22Rv1 (cell line): Measurements from ENCODE around the gene CCDC6.

Experiments
- H3K27ac ChIP-seq: fragments of 450-650 bp; 2 replicates; pipeline ENCODE4 v1.5.1; 2017
- CTCF ChIP-seq: fragments of 450-650 bp; IDR thresholded peaks from 2 replicates; pipeline ENCODE4 v1.5.1; 2017; ENCODE audit warnings: mild to moderate bottlenecking
- ZFX ChIP-seq: fragments of 450-650 bp; IDR thresholded peaks from 2 replicates; pipeline ENCODE4 v1.6.1; 2017; ENCODE audit warnings: antibody characterized with exemption, borderline replicate concordance

CCDC6 gene

GRCh38 chr10:59741583-59741982 lies 164.8 kb downstream of the CCDC6 start:
- no peak overlapping the region for H3K27ac ChIP-seq
- TF ChIP-seq ZFX (no peak), CTCF (no peak)

GRCh38 chr10:59741048-59741447 lies 165.3 kb downstream of the CCDC6 start:
- H3K27ac ChIP-seq, result no peak overlapping the region

More at GRCh38 chr10:59741048-59741447, 165.3 kb downstream of the CCDC6 start:
- TF ChIP-seq CTCF, result no peak
